Measurements from ENCODE around the gene COL18A1.
"Not testable (repeated sequence)": the region's sequence is repeated elsewhere in the genome, so short reads cannot be mapped to it uniquely, and the experiment has no call there.

DNA sequence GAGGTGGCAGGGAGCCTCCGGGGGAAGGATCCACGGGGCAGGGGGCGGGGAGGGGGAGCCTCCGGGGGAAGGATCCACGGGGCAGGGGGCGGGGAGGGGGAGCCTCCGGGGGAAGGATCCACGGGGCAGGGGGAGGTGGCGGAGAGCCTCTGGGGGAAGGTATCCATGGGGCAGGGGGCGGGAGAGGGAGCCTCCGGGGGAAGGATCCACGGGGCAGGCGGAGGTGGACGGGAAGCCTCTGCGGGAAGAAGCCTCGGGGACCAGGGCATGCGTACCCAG lies 126.1 kb downstream of the COL18A1 start:
- TF ChIP-seq CTCF (IDR thresholded peaks at IDR 0.05; ENCODE audit: borderline replicate concordance, extremely low read depth, low read length, poor library complexity, severe bottlenecking); EZH2 (IDR thresholded peaks at IDR 0.05; ENCODE audit: borderline replicate concordance, low read depth, low read length, severe bottlenecking): not testable (repeated sequence)
